HG03025 (cell line): ENCODE data around the gene LRRC3C.

Source experiments
- ATAC-seq: cut with Tn5 transposase; IDR thresholded peaks from one replicate; pipeline ENCODE4 v1.9.1; 2021; ENCODE audit warnings: mild to moderate bottlenecking, moderate library complexity; ENCODE audit not compliant: unreplicated experiment, low FRiP score

LRRC3C gene

GRCh38 chr17:39973496-39973895 is 46.0 kb downstream of the LRRC3C start:
- ATAC-seq, result no peak

GRCh38 chr17:39974433-39974832 is 46.9 kb downstream of the LRRC3C start:
- no peak for ATAC-seq

- no peak for ATAC-seq
Measured at GRCh38 chr17:39975801-39976200, 48.3 kb downstream of the LRRC3C start.

GRCh38 chr17:39979016-39979670 is 51.6 kb downstream of the LRRC3C start:
- ATAC-seq, result no peak

GRCh38 chr17:39979893-39980350 is 52.4 kb downstream of the LRRC3C start:
- peak; percentile 25 for ATAC-seq

- ATAC-seq, result peak; percentile 79
Measured at GRCh38 chr17:39980351-39981206, 53.0 kb downstream of the LRRC3C start, which contains the start of gene PSMD3. Gene PSMD3 (plus strand): TSS chr17:39980807. CDS start chr17:39980971, 164 bp downstream.

- ATAC-seq, result no peak
Measured at GRCh38 chr17:39981207-39981741, 53.7 kb downstream of the LRRC3C start.

- no peak for ATAC-seq
Measured at GRCh38 chr17:39981766-39982375, 54.3 kb downstream of the LRRC3C start.

- no peak for ATAC-seq
Measured at GRCh38 chr17:39988206-39988810, 60.8 kb downstream of the LRRC3C start.

- no peak for ATAC-seq
Measured at GRCh38 chr17:39994448-39994847, 66.9 kb downstream of the LRRC3C start.
